Liver (tissue), 9 donors: Measurements from ENCODE around the gene PAAF1. TPM values are rescaled to one million over a fixed set of nuclear protein-coding genes. Genes with fewer than 3 reads are reported as not detected.

Experiments used
- DNase-seq: peaks from one replicate; pipeline ENCODE4 v3.0.0-alpha.2; 2017; ENCODE audit warnings: low spot score
- H3K27ac ChIP-seq, 2 donors: one replicate each; pipeline ENCODE4 v1.7.0; 2013; ENCODE audit warnings: inconsistent platforms in 2 of 2, low read length in 2 of 2, control low read depth in 1 of 2, low read depth in 1 of 2, mild to moderate bottlenecking in 1 of 2
- H3K27me3 ChIP-seq, 4 donors: one replicate each; pipeline versions ENCODE4 v1.6.1 to v1.7.0; 2013; ENCODE audit warnings: low read length in 3 of 4, inconsistent platforms in 1 of 4, mild to moderate bottlenecking in 1 of 4, moderate library complexity in 1 of 4; ENCODE audit not compliant: control insufficient read depth in 4 of 4, insufficient read depth in 4 of 4
- H3K36me3 ChIP-seq, 4 donors: one replicate each; pipeline versions ENCODE4 v1.6.1 to v1.7.0; 2013; ENCODE audit warnings: low read length in 3 of 4, mild to moderate bottlenecking in 3 of 4, low read depth in 1 of 4, moderate library complexity in 1 of 4; ENCODE audit not compliant: control insufficient read depth in 4 of 4, insufficient read depth in 3 of 4
- H3K4me1 ChIP-seq, 4 donors: one replicate each; pipeline versions ENCODE4 v1.6.1 to v1.7.0; 2013; ENCODE audit warnings: low read length in 3 of 4, mild to moderate bottlenecking in 3 of 4, moderate library complexity in 1 of 4; ENCODE audit not compliant: control insufficient read depth in 4 of 4, insufficient read depth in 4 of 4
- H3K4me3 ChIP-seq, 3 donors: one replicate each; pipeline versions ENCODE4 v1.6.1 to v1.7.0; 2013; ENCODE audit warnings: low read length in 3 of 3, control low read depth in 1 of 3, low read depth in 1 of 3, mild to moderate bottlenecking in 1 of 3
- H3K9ac ChIP-seq, 2 donors: one replicate each; pipeline ENCODE4 v1.7.0; 2013; ENCODE audit warnings: low read length in 2 of 2, mild to moderate bottlenecking in 2 of 2, moderate library complexity in 2 of 2, control low read depth in 1 of 2, low read depth in 1 of 2
- H3K9me3 ChIP-seq, 4 donors: one replicate each; pipeline versions ENCODE4 v1.6.1 to v1.7.0; 2013; ENCODE audit warnings: low read length in 3 of 4; ENCODE audit not compliant: control insufficient read depth in 4 of 4
- ATF3 ChIP-seq: IDR thresholded peaks from 2 replicates; pipeline ENCODE4 v1.6.1; 2016; ENCODE audit warnings: antibody characterized with exemption
- CTCF ChIP-seq: fragments of 150-350 bp; IDR thresholded peaks from 2 replicates; pipeline ENCODE4 v1.5.1; 2017; ENCODE audit warnings: improper control_type of control experiment, low read depth, low read length; ENCODE audit not compliant: missing input control
- EGR1 ChIP-seq, 2 donors: IDR thresholded peaks; 2 replicates each; pipeline ENCODE4 v1.6.1; 2016 to 2018; ENCODE audit warnings: antibody characterized with exemption in 2 of 2, low read depth in 2 of 2
- FOXA1 ChIP-seq: IDR thresholded peaks from 2 replicates; pipeline ENCODE4 v1.6.1; 2016; ENCODE audit warnings: antibody characterized with exemption
- FOXA2 ChIP-seq: IDR thresholded peaks from 2 replicates; pipeline ENCODE4 v1.6.1; 2016; ENCODE audit warnings: antibody characterized with exemption
- GABPA ChIP-seq, 2 donors: IDR thresholded peaks in 1 of 2; conservative IDR thresholded peaks in 1 of 2; 2 replicates each; pipeline ENCODE4 v1.6.1; 2016; ENCODE audit warnings: antibody characterized with exemption in 2 of 2, mild to moderate bottlenecking in 1 of 2, moderate library complexity in 1 of 2
- HNF4A ChIP-seq, 2 donors: conservative IDR thresholded peaks; 2 replicates each; pipeline ENCODE4 v1.6.1; 2016; ENCODE audit warnings: antibody characterized with exemption in 2 of 2, mild to moderate bottlenecking in 2 of 2
- HNF4G ChIP-seq: IDR thresholded peaks from 2 replicates; pipeline ENCODE4 v1.6.1; 2016; ENCODE audit warnings: antibody characterized with exemption
- JUND ChIP-seq, 2 donors: IDR thresholded peaks; 2 replicates each; pipeline ENCODE4 v1.6.1; 2016; ENCODE audit warnings: antibody characterized with exemption in 2 of 2
- MAX ChIP-seq: IDR thresholded peaks from 2 replicates; pipeline ENCODE4 v1.6.1; 2016; ENCODE audit warnings: antibody characterized with exemption
- NR2F2 ChIP-seq: IDR thresholded peaks from 2 replicates; pipeline ENCODE4 v1.6.1; 2016; ENCODE audit warnings: antibody characterized with exemption
- RAD21 ChIP-seq, 2 donors: IDR thresholded peaks; 2 replicates each; pipeline ENCODE4 v1.6.1; 2016; ENCODE audit warnings: antibody characterized with exemption in 2 of 2, mild to moderate bottlenecking in 2 of 2
- REST ChIP-seq: IDR thresholded peaks from 2 replicates; pipeline ENCODE4 v1.6.1; 2016; ENCODE audit warnings: antibody characterized with exemption, mild to moderate bottlenecking
- RXRA ChIP-seq, 2 donors: IDR thresholded peaks; 2 replicates each; pipeline ENCODE4 v1.6.1; 2017 to 2018; ENCODE audit warnings: antibody characterized with exemption in 2 of 2, mild to moderate bottlenecking in 1 of 2
- SP1 ChIP-seq: IDR thresholded peaks from 2 replicates; pipeline ENCODE4 v1.6.1; 2018; ENCODE audit warnings: antibody characterized with exemption, mild to moderate bottlenecking
- TAF1 ChIP-seq: conservative IDR thresholded peaks from 2 replicates; pipeline ENCODE4 v1.6.1; 2016; ENCODE audit warnings: antibody characterized with exemption, mild to moderate bottlenecking
- YY1 ChIP-seq: IDR thresholded peaks from 2 replicates; pipeline ENCODE4 v1.6.1; 2016; ENCODE audit warnings: antibody characterized with exemption, mild to moderate bottlenecking
- ZBTB33 ChIP-seq: IDR thresholded peaks from 2 replicates; pipeline ENCODE4 v1.6.1; 2016; ENCODE audit warnings: antibody characterized with exemption
- WGBS: extraction: QIAGEN DNeasy Blood & Tissue Kit; methylation state at CpG from one replicate; pipeline ENCODE4 v1.1.7; 2013; 5-methylcytosine and 5-hydroxymethylcytosine counted together
- polyA plus RNA-seq, 2 donors: library from polyadenylated mRNA; stranded (reverse) in 1 of 2; unstranded in 1 of 2; fragments of 200-250 nt in 1 of 2; fragments of >200 nt in 1 of 2; fragmentation: Nextera tagmentation in 1 of 2; extraction: Ambion mirVana in 1 of 2; gene quantifications; one replicate each; pipeline versions ENCODE4 v1.2.1 to v1.2.3, GENCODE V29; 2013 to 2015
- total RNA-seq, 2 donors: library from RNA; depleted of rRNA; stranded (reverse); fragments of >200 nt; gene quantifications; one replicate each; pipeline ENCODE4 v1.2.3, GENCODE V29; 2014
- donor health status: healthy.
- donor health status: healthy.
- donor health status: healthy.
- donor health status: healthy.
- donor health status: healthy.

Gene PAAF1
- total and polyA plus RNA-seq, 4 donors: 5.3 to 10.4 (median 8.3) TPM

- Histone ChIP-seq H3K36me3 (no peaks in the 10 kb centered on the region), H3K27me3 (no peaks in the 10 kb centered on the region), H3K4me3 (no peak overlapping the region), H3K9ac (no peak overlapping the region), H3K9me3 (no peaks in the 10 kb centered on the region), H3K27ac (no peak overlapping the region), H3K4me1 (no peaks in the 10 kb centered on the region)
- no peak for DNase-seq
- 94% methylated on average over 1 of the region's 1 CpG for WGBS
- TF ChIP-seq YY1 (no peak), SP1 (no peak), RAD21 (IDR thresholded peaks at IDR 0.05) (no peak), FOXA1 (no peak), NR2F2 (no peak), JUND (IDR thresholded peaks at IDR 0.05) (no peak), RXRA (IDR thresholded peaks at IDR 0.05) (no peak), CTCF (no peak), REST (no peak), EGR1 (IDR thresholded peaks at IDR 0.05; ENCODE audit: low read depth in 2 of 2) (no peak), HNF4A (conservative IDR thresholded peaks at IDR 0.05) (no peak), ZBTB33 (no peak), ATF3 (no peak), GABPA (IDR thresholded peaks at IDR 0.05 in 1 of 2, conservative IDR thresholded peaks at IDR 0.05 in 1 of 2) (no peak), MAX (no peak), FOXA2 (no peak), TAF1 (no peak), HNF4G (no peak)
Measured at GRCh38 chr11:73942010-73942409, 65.2 kb downstream of the PAAF1 start.
